Measurements from ENCODE around the gene LTBP1. TPM values are rescaled to one million over a fixed set of nuclear protein-coding genes. Genes with fewer than 3 reads are reported as not detected.

LTBP1 gene
- total and polyA plus RNA-seq, 2 experiments from 2014 or later = 35.6 to 68.9 TPM

GRCh38 chr2:33323957-33324356, 377.2 kb downstream of the LTBP1 start:
- Histone ChIP-seq H3K36me3 (replicated peaks; ENCODE audit: insufficient read depth, low read depth) (no peaks in the 10 kb centered on the region), H3K4me2 (no peak overlapping the region), H3K79me2 (no peaks in the 10 kb centered on the region), H3K27me3 (no peaks in the 10 kb centered on the region), H4K20me1 (ENCODE audit: insufficient read depth, poor library complexity, severe bottlenecking) (no peaks in the 10 kb centered on the region), H3K4me3 (no peak overlapping the region), H3K27ac (no peak overlapping the region), H3K9me2 (replicated peaks; ENCODE audit: insufficient read depth) (no peaks in the 10 kb centered on the region), H3K9me3 (ENCODE audit: low read depth) (no peaks in the 10 kb centered on the region), H3K4me1 (ENCODE audit: insufficient read depth) (no peaks in the 10 kb centered on the region), H2AFZ (no peak overlapping the region)
- TF ChIP-seq CTCF (IDR thresholded peaks at IDR 0.05; ENCODE audit: poor library complexity) (no peak), EZH2 (IDR thresholded peaks at IDR 0.05; ENCODE audit: borderline replicate concordance) (no peak), EZH2phosphoT487 (IDR thresholded peaks at IDR 0.05; ENCODE audit: low read depth, severe bottlenecking, unreplicated experiment) (no peak)
- 96% methylated on average over 2 of the region's 2 CpGs for WGBS (ENCODE audit: low lambda C conversion rate, missing lambda C conversion rate)
- DNase-seq (ENCODE audit: low spot score) = no peak

- TF ChIP-seq CTCF (IDR thresholded peaks at IDR 0.05; ENCODE audit: poor library complexity) = no peak
- no peak for TF ChIP-seq EZH2 (IDR thresholded peaks at IDR 0.05; ENCODE audit: borderline replicate concordance)
- H3K9me2 ChIP-seq (replicated peaks; ENCODE audit: insufficient read depth) = no peaks in the 10 kb centered on the region
- no peaks in the 10 kb centered on the region for H3K79me2 ChIP-seq
- H3K4me3 ChIP-seq = no peak overlapping the region
- no peak overlapping the region for H3K27ac ChIP-seq
- H3K4me1 ChIP-seq (ENCODE audit: insufficient read depth) = no peaks in the 10 kb centered on the region
- no peaks in the 10 kb centered on the region for H3K27me3 ChIP-seq
- no peaks in the 10 kb centered on the region for H3K9me3 ChIP-seq (ENCODE audit: low read depth)
- no peaks in the 10 kb centered on the region for H4K20me1 ChIP-seq (ENCODE audit: insufficient read depth, poor library complexity, severe bottlenecking)
- WGBS (ENCODE audit: low lambda C conversion rate, missing lambda C conversion rate) = 97% methylated on average over 4 of the region's 4 CpGs
- H3K36me3 ChIP-seq (replicated peaks; ENCODE audit: insufficient read depth, low read depth) = no peaks in the 10 kb centered on the region
- DNase-seq (ENCODE audit: low spot score) = no peak
- H3K4me2 ChIP-seq = no peak overlapping the region
- H2AFZ ChIP-seq = no peak overlapping the region
These were observed 379.3 kb downstream of the LTBP1 start for GRCh38 chr2:33326100-33326499.

- no peak overlapping the region for H3K4me3 ChIP-seq
- no peaks in the 10 kb centered on the region for H3K4me1 ChIP-seq (ENCODE audit: insufficient read depth)
- H3K27ac ChIP-seq = no peak overlapping the region
- no peaks in the 10 kb centered on the region for H3K27me3 ChIP-seq
- no peak overlapping the region for H2AFZ ChIP-seq
- H3K9me2 ChIP-seq (replicated peaks; ENCODE audit: insufficient read depth) = no peaks in the 10 kb centered on the region
- H3K4me2 ChIP-seq = no peak overlapping the region
- 97% methylated on average over 3 of the region's 3 CpGs for WGBS (ENCODE audit: low lambda C conversion rate, missing lambda C conversion rate)
- H3K9me3 ChIP-seq (ENCODE audit: low read depth) = no peaks in the 10 kb centered on the region
- TF ChIP-seq EZH2phosphoT487 (IDR thresholded peaks at IDR 0.05; ENCODE audit: low read depth, severe bottlenecking, unreplicated experiment) (no peak), CTCF (IDR thresholded peaks at IDR 0.05; ENCODE audit: poor library complexity) (no peak), EZH2 (IDR thresholded peaks at IDR 0.05; ENCODE audit: borderline replicate concordance) (no peak)
- DNase-seq (ENCODE audit: low spot score) = no peak
- H3K79me2 ChIP-seq = no peaks in the 10 kb centered on the region
- no peaks in the 10 kb centered on the region for H4K20me1 ChIP-seq (ENCODE audit: insufficient read depth, poor library complexity, severe bottlenecking)
- H3K36me3 ChIP-seq (replicated peaks; ENCODE audit: insufficient read depth, low read depth) = no peaks in the 10 kb centered on the region
These were observed 386.7 kb downstream of the LTBP1 start for GRCh38 chr2:33333433-33333832.

- Histone ChIP-seq H3K27ac (no peak overlapping the region), H3K4me2 (no peak overlapping the region), H3K79me2 (no peaks in the 10 kb centered on the region), H3K4me3 (no peak overlapping the region), H3K4me1 (ENCODE audit: insufficient read depth) (no peaks in the 10 kb centered on the region), H2AFZ (no peak overlapping the region), H3K27me3 (no peaks in the 10 kb centered on the region), H3K9me3 (ENCODE audit: low read depth) (no peaks in the 10 kb centered on the region), H3K36me3 (replicated peaks; ENCODE audit: insufficient read depth, low read depth) (no peaks in the 10 kb centered on the region), H4K20me1 (ENCODE audit: insufficient read depth, poor library complexity, severe bottlenecking) (no peaks in the 10 kb centered on the region), H3K9me2 (replicated peaks; ENCODE audit: insufficient read depth) (no peaks in the 10 kb centered on the region)
- no peak for DNase-seq (ENCODE audit: low spot score)
- TF ChIP-seq EZH2phosphoT487 (IDR thresholded peaks at IDR 0.05; ENCODE audit: low read depth, severe bottlenecking, unreplicated experiment) = no peak
- TF ChIP-seq CTCF (IDR thresholded peaks at IDR 0.05; ENCODE audit: poor library complexity) = no peak
- TF ChIP-seq EZH2 (IDR thresholded peaks at IDR 0.05; ENCODE audit: borderline replicate concordance) = no peak
- 88% methylated on average over 4 of the region's 4 CpGs for WGBS (ENCODE audit: low lambda C conversion rate, missing lambda C conversion rate)
These were observed 387.3 kb downstream of the LTBP1 start for GRCh38 chr2:33334083-33334482.

Measured in hepatocyte (in vitro differentiated cells).